BE2C (cell line): Measurements from ENCODE around the gene MLPH.

Source experiments
- DNase-seq: peaks from one replicate; pipeline ENCODE4 v3.0.0-alpha.2; 2020
- H3K27me3 ChIP-seq: fragments of 250-450 bp; sonication (Bioruptor Pico); 2 replicates; pipeline ENCODE4 v1.5.1; 2020; ENCODE audit warnings: mild to moderate bottlenecking
- H3K36me3 ChIP-seq: fragments of 250-450 bp; sonication (Bioruptor Pico); 2 replicates; pipeline ENCODE4 v1.5.1; 2020; ENCODE audit warnings: mild to moderate bottlenecking
- H3K4me1 ChIP-seq: fragments of 250-450 bp; sonication (Bioruptor Pico); 2 replicates; pipeline ENCODE4 v1.5.1; 2020
- H3K4me3 ChIP-seq: 2 replicates; pipeline ENCODE4 v1.5.1; 2011; ENCODE audit warnings: low read depth, low read length
- H3K9me3 ChIP-seq: fragments of 250-450 bp; sonication (Bioruptor Pico); 2 replicates; pipeline ENCODE4 v1.5.1; 2020
- TF ChIP-seq, protein P1 (sequence below): IDR thresholded peaks from 2 replicates; pipeline ENCODE4 v1.5.1; 2012; ENCODE audit warnings: mild to moderate bottlenecking, low read depth, low read length

The MLPH gene

GRCh38 chr2:237555560-237555959 lies 68.5 kb downstream of the MLPH start:
- TF ChIP-seq, protein P1, sequence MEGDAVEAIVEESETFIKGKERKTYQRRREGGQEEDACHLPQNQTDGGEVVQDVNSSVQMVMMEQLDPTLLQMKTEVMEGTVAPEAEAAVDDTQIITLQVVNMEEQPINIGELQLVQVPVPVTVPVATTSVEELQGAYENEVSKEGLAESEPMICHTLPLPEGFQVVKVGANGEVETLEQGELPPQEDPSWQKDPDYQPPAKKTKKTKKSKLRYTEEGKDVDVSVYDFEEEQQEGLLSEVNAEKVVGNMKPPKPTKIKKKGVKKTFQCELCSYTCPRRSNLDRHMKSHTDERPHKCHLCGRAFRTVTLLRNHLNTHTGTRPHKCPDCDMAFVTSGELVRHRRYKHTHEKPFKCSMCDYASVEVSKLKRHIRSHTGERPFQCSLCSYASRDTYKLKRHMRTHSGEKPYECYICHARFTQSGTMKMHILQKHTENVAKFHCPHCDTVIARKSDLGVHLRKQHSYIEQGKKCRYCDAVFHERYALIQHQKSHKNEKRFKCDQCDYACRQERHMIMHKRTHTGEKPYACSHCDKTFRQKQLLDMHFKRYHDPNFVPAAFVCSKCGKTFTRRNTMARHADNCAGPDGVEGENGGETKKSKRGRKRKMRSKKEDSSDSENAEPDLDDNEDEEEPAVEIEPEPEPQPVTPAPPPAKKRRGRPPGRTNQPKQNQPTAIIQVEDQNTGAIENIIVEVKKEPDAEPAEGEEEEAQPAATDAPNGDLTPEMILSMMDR: no peak
- H3K4me1 ChIP-seq: no peaks in the 10 kb centered on the region
- H3K4me3 ChIP-seq: no peak overlapping the region
- H3K27me3 ChIP-seq: 0 out of 2 replicates have a peak, but pooled peaks cover 2% of the 10 kb centered on the region
- no peaks in the 10 kb centered on the region for H3K36me3 ChIP-seq
- H3K9me3 ChIP-seq: no peaks in the 10 kb centered on the region
- no peak for DNase-seq

GRCh38 chr2:237556773-237557632 lies 70.0 kb downstream of the MLPH start:
- Histone ChIP-seq H3K4me3 (no peak overlapping the region), H3K4me1 (no peaks in the 10 kb centered on the region)
- DNase-seq: no peak

GRCh38 chr2:237557633-237558015 lies 70.6 kb downstream of the MLPH start:
- no peaks in the 10 kb centered on the region for H3K36me3 ChIP-seq
- no peaks in the 10 kb centered on the region for H3K4me1 ChIP-seq
- no peak for DNase-seq
- 0 out of 2 replicates have a peak, but pooled peaks cover 2% of the 10 kb centered on the region for H3K27me3 ChIP-seq
- H3K9me3 ChIP-seq: no peaks in the 10 kb centered on the region
- H3K4me3 ChIP-seq: no peak overlapping the region
- TF ChIP-seq, protein P1: no peak

More at GRCh38 chr2:237556773-237557632, 70.0 kb downstream of the MLPH start:
- H3K9me3 ChIP-seq: no peaks in the 10 kb centered on the region
- H3K27me3 ChIP-seq: 0 out of 2 replicates have a peak, but pooled peaks cover 2% of the 10 kb centered on the region
- H3K36me3 ChIP-seq: no peaks in the 10 kb centered on the region
- TF ChIP-seq, protein P1: no peak

GRCh38 chr2:237558961-237559641 lies 72.0 kb downstream of the MLPH start:
- Histone ChIP-seq H3K27me3 (peaks cover 3% of the 10 kb centered on the region; the same call in 1 of the 2 replicates), H3K9me3 (no peaks in the 10 kb centered on the region), H3K36me3 (no peaks in the 10 kb centered on the region), H3K4me1 (no peaks in the 10 kb centered on the region), H3K4me3 (no peak overlapping the region)
- TF ChIP-seq, protein P1: no peak
- DNase-seq: no peak

- Histone ChIP-seq H3K36me3 (no peaks in the 10 kb centered on the region), H3K9me3 (no peaks in the 10 kb centered on the region), H3K27me3 (peaks cover 10% of the 10 kb centered on the region; the same call in 1 of the 2 replicates), H3K4me1 (no peaks in the 10 kb centered on the region), H3K4me3 (no peak overlapping the region)
- TF ChIP-seq, protein P1: no peak
- DNase-seq: no peak
Observed at GRCh38 chr2:237561221-237561620, 74.2 kb downstream of the MLPH start.
